CD4-positive, alpha-beta T cell treated with Interleukin-12 subunit alpha and Interleukin-12 subunit beta, for 1 hour (primary cell): ENCODE data around the gene EXOC1L.

Experiments used
- DNase-seq: peaks from one replicate; pipeline ENCODE4 v3.0.0-alpha.2; 2020

The EXOC1L gene

GRCh38 chr4:55884851-55885219 lies 65.2 kb downstream of the EXOC1L start:
- no peak for DNase-seq
